Measurements from ENCODE around the gene METTL5.
A peak's percentile ranks its signal among the peaks of the same experiment; 100 is the strongest.

Gene METTL5

DNA sequence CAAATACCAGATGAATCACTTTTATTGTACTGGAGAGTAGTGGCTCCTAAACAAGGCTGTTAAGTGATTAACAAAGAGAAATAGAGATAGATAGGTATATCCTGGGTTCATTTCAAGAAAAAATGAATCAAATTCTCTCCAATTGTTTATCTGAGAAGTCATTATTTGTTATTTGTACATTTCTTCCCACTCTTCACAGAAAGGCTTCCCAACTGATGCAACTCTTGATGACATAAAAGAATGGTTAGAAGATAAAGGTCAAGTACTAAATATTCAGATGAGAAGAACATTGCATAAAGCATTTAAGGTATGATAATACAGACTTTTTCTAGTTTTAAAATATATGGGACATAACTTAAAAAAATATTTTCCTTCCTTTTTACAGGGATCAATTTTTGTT is 18.1 kb downstream of the METTL5 start:
- peaks cover 54% of the 10 kb centered on the region for H3K4me1 ChIP-seq (ENCODE audit: control insufficient read depth, insufficient read depth, low read length)

DNA sequence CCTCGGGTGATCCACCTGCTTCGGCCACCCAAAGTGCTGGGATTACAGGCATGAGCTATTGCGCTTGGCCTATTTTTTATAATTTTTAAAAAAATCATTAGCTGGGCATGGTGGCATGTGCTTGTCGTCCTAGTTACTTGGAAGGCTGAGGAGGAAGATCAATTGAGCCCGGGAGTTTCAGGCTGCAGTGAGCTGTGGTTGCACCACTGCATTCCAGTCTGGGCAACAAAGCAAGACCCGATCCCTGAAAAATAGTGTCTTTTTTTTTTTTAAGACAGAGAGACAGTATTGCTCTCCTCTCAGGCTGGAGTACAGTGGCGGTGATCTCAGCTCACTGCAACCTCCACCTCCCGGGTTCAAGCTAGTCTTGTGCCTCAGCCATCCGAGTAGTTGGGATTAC is 21.2 kb downstream of the METTL5 start:
- H3K9ac ChIP-seq (ENCODE audit: low read depth, low read length), result no peak overlapping the region
- H3K27me3 ChIP-seq (ENCODE audit: control insufficient read depth, insufficient read depth, low read length), result no peaks in the 10 kb centered on the region
- H3K4me2 ChIP-seq (ENCODE audit: low read length), result peak overlapping the region; percentile 23
- H3K4me1 ChIP-seq (ENCODE audit: control insufficient read depth, insufficient read depth, low read length), result peaks cover 40% of the 10 kb centered on the region
- peaks cover 62% of the 10 kb centered on the region for H3K36me3 ChIP-seq (ENCODE audit: insufficient read depth, low read length)
- H3K9me3 ChIP-seq (replicated peaks; ENCODE audit: low read length), result no peaks in the 10 kb centered on the region
- H3K4me3 ChIP-seq (ENCODE audit: low read length), result no peak overlapping the region

More for the DNA sequence above, 18.1 kb downstream of the METTL5 start:
- Histone ChIP-seq H3K9ac (ENCODE audit: low read depth, low read length) (peak overlapping the region; percentile 40), H3K4me3 (ENCODE audit: low read length) (no peak overlapping the region), H3K27me3 (ENCODE audit: control insufficient read depth, insufficient read depth, low read length) (no peaks in the 10 kb centered on the region), H3K36me3 (ENCODE audit: insufficient read depth, low read length) (peaks cover 76% of the 10 kb centered on the region), H3K4me2 (ENCODE audit: low read length) (no peak overlapping the region), H3K9me3 (replicated peaks; ENCODE audit: low read length) (no peaks in the 10 kb centered on the region)

DNA sequence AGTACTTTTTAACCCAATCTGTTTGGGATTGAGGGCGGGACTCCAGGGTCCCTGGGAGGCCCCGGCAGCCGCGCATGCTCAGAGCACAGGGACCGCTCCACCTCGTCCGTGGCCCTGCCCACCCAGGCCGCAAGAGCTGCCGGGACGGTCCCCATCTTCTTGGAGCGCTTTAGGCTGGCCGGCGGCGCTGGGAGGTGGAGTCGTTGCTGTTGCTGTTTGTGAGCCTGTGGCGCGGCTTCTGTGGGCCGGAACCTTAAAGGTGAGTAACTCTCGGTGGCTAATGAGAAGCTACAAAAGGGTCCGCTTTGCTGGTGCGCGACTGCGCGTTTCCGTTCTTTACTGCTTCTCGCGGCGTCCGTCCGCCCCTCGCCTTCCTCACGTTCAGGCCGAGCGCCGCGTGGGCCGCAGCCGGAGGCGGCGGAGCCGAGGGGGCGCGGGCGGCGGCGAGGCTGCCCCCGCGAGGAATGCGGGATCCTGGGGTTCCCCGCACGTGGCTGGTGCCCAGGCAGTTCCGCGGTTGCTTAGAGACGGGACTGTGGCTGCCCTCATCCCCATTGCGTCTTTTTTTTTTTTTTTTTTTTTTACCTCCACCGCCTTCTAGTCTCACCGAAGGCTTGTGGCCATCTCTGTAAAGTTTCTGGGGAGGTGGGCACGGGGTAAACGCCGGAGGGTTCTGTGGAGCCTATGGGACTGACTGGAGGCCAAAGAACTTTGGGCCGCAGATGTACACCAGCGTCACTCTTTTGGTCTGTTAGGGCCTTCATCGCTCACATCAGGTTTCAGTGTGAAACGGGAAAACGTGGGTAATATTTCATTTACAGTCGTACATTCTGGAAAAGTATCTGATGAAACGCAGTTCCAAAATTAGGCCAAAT is 25.8 kb downstream of the METTL5 start, which contains the start of gene SSB:
Gene SSB (plus strand): TSS at position 154 of the 875 bp plus-strand sequence. CDS start 2,090 bp downstream, outside the sequence.
- peaks cover 17% of the 10 kb centered on the region for H3K4me1 ChIP-seq (ENCODE audit: control insufficient read depth, insufficient read depth, low read length)
- peak within 1 kb of the TSS; percentile 80 for H3K4me2 ChIP-seq (ENCODE audit: low read length)
- H3K9ac ChIP-seq (ENCODE audit: low read depth, low read length), result peak within 1 kb of the TSS; percentile 93
- peak within 1 kb of the TSS; percentile 94 for H3K4me3 ChIP-seq (ENCODE audit: low read length)
- no peaks in the 10 kb centered on the region for H3K9me3 ChIP-seq (replicated peaks; ENCODE audit: low read length)
- H3K27me3 ChIP-seq (ENCODE audit: control insufficient read depth, insufficient read depth, low read length), result no peaks in the 10 kb centered on the region
- H3K36me3 ChIP-seq (ENCODE audit: insufficient read depth, low read length), result peaks cover 29% of the 10 kb centered on the region

DNA sequence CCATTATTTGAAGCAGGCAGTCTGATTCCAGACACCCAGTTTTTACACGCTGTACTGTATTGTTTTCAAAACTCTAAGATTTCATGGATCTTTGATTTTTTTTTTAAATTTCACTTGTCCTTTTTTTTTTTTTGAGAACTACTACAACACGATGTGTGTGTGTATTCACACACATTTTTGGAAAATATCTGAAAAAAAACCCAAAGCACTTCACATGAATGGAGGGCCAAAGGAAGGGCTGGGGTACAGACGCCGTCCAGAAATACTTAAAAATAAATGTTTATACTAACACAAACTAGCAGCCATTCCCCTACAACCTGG is 26.3 kb downstream of the METTL5 start:
- H3K9ac ChIP-seq (ENCODE audit: low read depth, low read length), result peak overlapping the region; percentile 93
- peaks cover 13% of the 10 kb centered on the region for H3K4me1 ChIP-seq (ENCODE audit: control insufficient read depth, insufficient read depth, low read length)
- no peaks in the 10 kb centered on the region for H3K27me3 ChIP-seq (ENCODE audit: control insufficient read depth, insufficient read depth, low read length)

DNA sequence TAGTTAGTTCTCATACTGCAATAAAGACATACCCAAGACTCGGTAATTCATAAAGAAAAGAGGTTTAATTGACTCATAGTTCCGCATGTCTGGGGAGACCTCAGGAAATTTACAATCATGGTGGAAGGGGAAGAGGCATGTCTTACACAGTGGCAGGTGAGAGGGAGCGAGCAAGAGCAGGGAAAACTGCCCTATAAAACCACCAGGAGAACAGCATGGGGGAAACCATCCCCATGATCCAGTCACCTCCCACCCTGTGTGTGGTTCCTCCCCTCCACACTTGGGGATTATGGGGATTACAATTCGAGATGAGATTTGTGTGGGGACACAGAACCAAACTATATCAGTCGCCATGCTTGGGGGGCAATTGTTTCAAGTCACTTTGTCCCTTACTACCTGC is 27.1 kb downstream of the METTL5 start:
- Histone ChIP-seq H3K4me2 (ENCODE audit: low read length) (no peak overlapping the region), H3K9me3 (replicated peaks; ENCODE audit: low read length) (no peaks in the 10 kb centered on the region), H3K36me3 (ENCODE audit: insufficient read depth, low read length) (peaks cover 19% of the 10 kb centered on the region), H3K4me1 (ENCODE audit: control insufficient read depth, insufficient read depth, low read length) (peaks cover 11% of the 10 kb centered on the region), H3K27me3 (ENCODE audit: control insufficient read depth, insufficient read depth, low read length) (no peaks in the 10 kb centered on the region), H3K4me3 (ENCODE audit: low read length) (no peak overlapping the region), H3K9ac (ENCODE audit: low read depth, low read length) (no peak overlapping the region)

More for the DNA sequence above, 26.3 kb downstream of the METTL5 start:
- peak overlapping the region; percentile 80 for H3K4me2 ChIP-seq (ENCODE audit: low read length)
- H3K36me3 ChIP-seq (ENCODE audit: insufficient read depth, low read length), result peaks cover 24% of the 10 kb centered on the region
- no peaks in the 10 kb centered on the region for H3K9me3 ChIP-seq (replicated peaks; ENCODE audit: low read length)
- H3K4me3 ChIP-seq (ENCODE audit: low read length), result peak overlapping the region; percentile 94

DNA sequence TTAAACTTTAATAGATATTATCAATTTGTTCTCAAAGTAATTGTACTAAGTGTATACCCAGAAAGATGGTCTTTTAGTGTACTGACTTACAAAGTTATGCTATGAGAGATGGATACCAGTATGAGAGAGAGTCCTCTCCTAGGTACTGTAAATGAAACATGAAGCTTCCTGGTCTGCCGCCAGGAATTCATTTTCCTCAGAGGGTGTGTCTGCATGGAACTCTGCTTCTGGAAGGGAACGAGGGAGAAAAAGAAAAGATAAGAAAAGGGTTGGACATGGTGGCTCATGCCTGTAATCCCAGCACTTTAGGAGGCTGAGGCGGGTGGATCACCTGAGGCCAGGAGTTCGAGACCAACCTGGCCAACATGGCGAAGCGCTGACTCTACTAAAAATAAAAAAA is 28.3 kb downstream of the METTL5 start:
- Histone ChIP-seq H3K4me2 (ENCODE audit: low read length) (no peak overlapping the region), H3K4me1 (ENCODE audit: control insufficient read depth, insufficient read depth, low read length) (peaks cover 3% of the 10 kb centered on the region), H3K27me3 (ENCODE audit: control insufficient read depth, insufficient read depth, low read length) (no peaks in the 10 kb centered on the region), H3K36me3 (ENCODE audit: insufficient read depth, low read length) (peaks cover 9% of the 10 kb centered on the region), H3K4me3 (ENCODE audit: low read length) (no peak overlapping the region), H3K9ac (ENCODE audit: low read depth, low read length) (no peak overlapping the region), H3K9me3 (replicated peaks; ENCODE audit: low read length) (no peaks in the 10 kb centered on the region)

DNA sequence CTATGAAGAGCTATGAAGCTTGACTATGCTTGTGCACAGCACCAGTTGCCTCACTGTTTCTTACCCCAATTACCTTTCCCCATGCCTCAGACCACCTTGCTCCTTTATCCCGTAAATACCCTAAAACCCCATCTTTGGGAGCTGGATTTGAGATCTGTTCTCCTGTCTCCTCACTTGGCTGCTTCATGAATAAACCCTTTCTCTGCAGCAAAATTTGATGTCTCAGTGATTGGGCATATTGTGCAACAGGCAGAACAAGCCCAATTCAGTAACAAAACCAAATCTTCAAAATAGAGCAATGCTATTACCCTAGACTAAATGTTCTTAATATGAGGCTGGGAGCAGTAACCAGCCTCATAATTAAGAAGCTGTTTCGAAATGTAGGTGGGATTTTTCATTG is 29.5 kb downstream of the METTL5 start:
- H3K9ac ChIP-seq (ENCODE audit: low read depth, low read length), result no peak overlapping the region
- H3K27me3 ChIP-seq (ENCODE audit: control insufficient read depth, insufficient read depth, low read length), result no peaks in the 10 kb centered on the region
- H3K36me3 ChIP-seq (ENCODE audit: insufficient read depth, low read length), result no peaks in the 10 kb centered on the region
- no peaks in the 10 kb centered on the region for H3K9me3 ChIP-seq (replicated peaks; ENCODE audit: low read length)
- no peak overlapping the region for H3K4me2 ChIP-seq (ENCODE audit: low read length)
- peaks cover 3% of the 10 kb centered on the region for H3K4me1 ChIP-seq (ENCODE audit: control insufficient read depth, insufficient read depth, low read length)
- H3K4me3 ChIP-seq (ENCODE audit: low read length), result no peak overlapping the region

DNA sequence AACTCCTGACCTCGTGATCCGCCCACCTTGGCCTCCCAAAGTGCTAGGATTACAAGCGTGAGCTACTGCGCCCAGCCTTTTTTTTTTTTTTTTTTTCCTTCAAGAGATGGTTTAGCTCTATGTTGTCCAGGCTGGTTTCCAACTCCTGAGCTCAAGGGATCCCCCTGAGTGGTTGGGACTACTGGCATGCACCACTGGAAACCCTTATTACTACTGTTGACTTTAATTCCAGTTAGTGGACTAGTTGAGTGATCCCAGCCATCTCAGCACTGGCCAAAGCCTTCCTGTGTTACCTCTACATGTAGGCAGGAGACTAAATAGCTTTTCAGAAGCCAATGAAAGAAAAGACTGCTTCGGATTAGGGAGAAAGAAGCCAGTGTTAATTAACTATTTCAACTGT is 34.1 kb downstream of the METTL5 start:
- H3K27me3 ChIP-seq (ENCODE audit: control insufficient read depth, insufficient read depth, low read length), result no peaks in the 10 kb centered on the region
- no peak overlapping the region for H3K4me2 ChIP-seq (ENCODE audit: low read length)
- H3K9me3 ChIP-seq (replicated peaks; ENCODE audit: low read length), result no peaks in the 10 kb centered on the region
- H3K36me3 ChIP-seq (ENCODE audit: insufficient read depth, low read length), result no peaks in the 10 kb centered on the region
- H3K4me1 ChIP-seq (ENCODE audit: control insufficient read depth, insufficient read depth, low read length), result peaks cover 4% of the 10 kb centered on the region
- no peak overlapping the region for H3K4me3 ChIP-seq (ENCODE audit: low read length)
- no peak overlapping the region for H3K9ac ChIP-seq (ENCODE audit: low read depth, low read length)

DNA sequence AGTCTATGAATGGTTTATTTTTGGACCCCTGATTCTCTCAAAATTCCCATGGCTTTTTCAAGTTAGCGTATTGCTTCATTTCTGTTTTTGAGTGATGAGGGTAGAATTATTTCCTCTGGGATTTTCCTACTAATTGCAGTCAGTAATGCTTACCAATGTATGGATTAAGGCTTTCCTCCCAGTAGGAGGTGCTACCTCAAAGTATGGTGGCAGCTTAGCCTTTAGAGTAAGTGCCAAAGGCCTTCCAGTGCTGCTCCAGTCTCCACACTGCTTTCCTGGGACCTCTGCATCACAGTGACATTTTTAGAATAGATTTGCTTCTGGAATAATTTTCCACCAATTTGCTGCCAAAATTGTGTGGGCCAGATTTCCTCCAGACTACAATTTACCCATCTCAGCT is 42.2 kb downstream of the METTL5 start:
- no peaks in the 10 kb centered on the region for H3K36me3 ChIP-seq (ENCODE audit: insufficient read depth, low read length)
- no peak overlapping the region for H3K4me2 ChIP-seq (ENCODE audit: low read length)
- H3K4me1 ChIP-seq (ENCODE audit: control insufficient read depth, insufficient read depth, low read length), result no peaks in the 10 kb centered on the region
- no peaks in the 10 kb centered on the region for H3K9me3 ChIP-seq (replicated peaks; ENCODE audit: low read length)
- no peaks in the 10 kb centered on the region for H3K27me3 ChIP-seq (ENCODE audit: control insufficient read depth, insufficient read depth, low read length)
- no peak overlapping the region for H3K4me3 ChIP-seq (ENCODE audit: low read length)
- no peak overlapping the region for H3K9ac ChIP-seq (ENCODE audit: low read depth, low read length)

DNA sequence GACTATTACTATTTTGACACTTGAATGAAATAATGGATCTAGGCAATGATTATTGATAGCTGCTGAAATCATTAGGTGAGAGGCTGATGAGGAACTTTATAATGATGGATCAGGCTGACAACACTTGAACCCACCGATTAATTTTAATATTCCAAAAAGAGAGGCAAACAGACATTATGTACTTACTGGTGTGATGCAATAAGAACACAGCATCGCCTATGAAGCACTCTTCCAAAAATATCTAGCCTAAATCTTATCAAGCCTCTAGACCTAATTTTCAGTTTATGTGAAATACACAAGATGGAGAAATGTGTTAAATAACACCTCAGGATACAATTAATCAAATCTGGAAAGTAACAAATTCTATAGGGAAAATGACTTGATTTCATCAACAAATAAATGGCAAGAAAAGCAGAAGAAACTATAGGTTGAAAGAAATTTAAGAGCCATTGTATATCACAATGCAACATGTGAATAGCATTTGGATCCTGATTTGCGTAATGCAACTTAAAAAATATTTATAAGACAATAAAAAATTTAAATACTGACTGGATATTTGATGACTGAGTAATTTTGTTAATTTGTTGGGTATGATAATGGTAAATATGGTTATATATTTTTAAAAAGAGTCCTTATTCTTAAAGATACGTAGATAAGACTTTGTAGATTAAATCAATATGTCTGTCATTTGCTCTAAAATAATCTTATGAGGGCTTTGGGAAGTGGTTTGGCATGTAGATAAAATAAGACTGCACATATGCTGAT is 43.3 kb downstream of the METTL5 start:
- Histone ChIP-seq H3K9me3 (replicated peaks; ENCODE audit: low read length) (no peaks in the 10 kb centered on the region), H3K4me2 (ENCODE audit: low read length) (no peak overlapping the region), H3K4me1 (ENCODE audit: control insufficient read depth, insufficient read depth, low read length) (peaks cover 6% of the 10 kb centered on the region), H3K27me3 (ENCODE audit: control insufficient read depth, insufficient read depth, low read length) (no peaks in the 10 kb centered on the region), H3K36me3 (ENCODE audit: insufficient read depth, low read length) (no peaks in the 10 kb centered on the region), H3K4me3 (ENCODE audit: low read length) (no peak overlapping the region), H3K9ac (ENCODE audit: low read depth, low read length) (no peak overlapping the region)

DNA sequence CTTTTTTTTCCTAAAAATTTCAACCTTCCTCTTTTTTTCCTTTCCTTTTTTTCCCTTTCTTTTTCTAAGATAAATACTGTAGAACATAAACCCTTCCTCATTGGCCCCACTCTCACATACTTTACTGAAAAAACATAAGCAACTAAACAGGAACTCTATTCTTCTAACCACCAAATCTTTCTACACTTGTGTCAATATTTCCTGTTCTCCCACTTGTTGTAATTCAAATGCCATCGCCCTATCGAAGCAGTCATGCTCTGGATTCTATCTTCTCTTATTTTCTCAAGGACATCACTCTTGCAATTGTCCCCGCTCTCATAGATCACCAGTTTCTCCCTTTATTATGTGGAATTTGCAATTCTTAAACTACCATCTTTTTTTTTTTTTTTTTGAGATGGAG is 46.3 kb downstream of the METTL5 start:
- Histone ChIP-seq H3K36me3 (ENCODE audit: insufficient read depth, low read length) (no peaks in the 10 kb centered on the region), H3K4me2 (ENCODE audit: low read length) (no peak overlapping the region), H3K27me3 (ENCODE audit: control insufficient read depth, insufficient read depth, low read length) (no peaks in the 10 kb centered on the region), H3K9ac (ENCODE audit: low read depth, low read length) (no peak overlapping the region), H3K9me3 (replicated peaks; ENCODE audit: low read length) (no peaks in the 10 kb centered on the region), H3K4me1 (ENCODE audit: control insufficient read depth, insufficient read depth, low read length) (peaks cover 16% of the 10 kb centered on the region), H3K4me3 (ENCODE audit: low read length) (no peak overlapping the region)
